NCI-H510A treated with DMSO at 0.1 percent for 48 hours (cell line): ENCODE data around the gene KBTBD12.

Experiments used
- DNase-seq: peaks from one replicate; lab custom pipeline; 2025; lab: John Stamatoyannopoulos, UW

KBTBD12 gene

GRCh38 chr3:127953091-127954035 lies 38.3 kb downstream of the KBTBD12 start:
- DNase-seq: no peak

DNA sequence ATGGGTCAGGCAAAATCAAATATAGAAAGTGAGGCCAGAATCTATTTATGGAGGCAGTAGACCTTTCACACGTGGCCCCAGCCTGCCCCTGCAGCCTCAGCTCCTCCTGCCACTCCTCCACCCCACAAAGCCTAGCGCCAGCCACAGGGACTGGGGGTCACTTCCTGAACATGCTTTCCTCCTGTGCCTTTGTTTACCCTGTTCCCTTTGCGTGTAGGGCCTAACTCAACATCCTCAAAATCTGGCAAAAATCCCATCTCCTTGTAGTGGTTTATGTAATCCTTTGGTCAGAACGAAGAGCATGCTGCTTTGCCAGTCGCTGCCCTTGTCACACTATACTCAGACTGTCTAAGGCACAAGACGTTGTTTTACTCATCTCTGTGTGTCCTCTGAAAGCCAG lies 39.6 kb downstream of the KBTBD12 start:
- no peak for DNase-seq

GRCh38 chr3:127955728-127956127 lies 40.7 kb downstream of the KBTBD12 start:
- no peak for DNase-seq

DNA sequence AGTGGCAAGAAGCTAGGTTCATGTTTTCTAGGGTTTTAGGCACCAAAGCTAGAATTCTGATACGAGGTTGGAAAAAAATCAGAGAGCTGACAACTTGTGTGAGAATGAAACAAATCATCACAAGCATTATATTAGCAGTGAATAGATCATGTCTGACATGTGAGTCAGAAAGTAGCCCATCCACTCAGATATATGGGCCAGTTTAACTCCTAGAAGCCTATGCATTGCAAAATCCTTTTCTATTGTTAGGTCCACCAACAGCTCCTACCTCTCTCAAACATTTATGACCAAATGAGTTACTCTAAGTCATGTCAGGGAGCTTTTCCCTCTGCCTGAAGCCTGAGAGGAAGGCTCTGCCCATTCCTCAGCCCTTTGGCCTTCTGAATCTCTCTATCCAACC lies 44.0 kb downstream of the KBTBD12 start:
- DNase-seq: no peak

DNA sequence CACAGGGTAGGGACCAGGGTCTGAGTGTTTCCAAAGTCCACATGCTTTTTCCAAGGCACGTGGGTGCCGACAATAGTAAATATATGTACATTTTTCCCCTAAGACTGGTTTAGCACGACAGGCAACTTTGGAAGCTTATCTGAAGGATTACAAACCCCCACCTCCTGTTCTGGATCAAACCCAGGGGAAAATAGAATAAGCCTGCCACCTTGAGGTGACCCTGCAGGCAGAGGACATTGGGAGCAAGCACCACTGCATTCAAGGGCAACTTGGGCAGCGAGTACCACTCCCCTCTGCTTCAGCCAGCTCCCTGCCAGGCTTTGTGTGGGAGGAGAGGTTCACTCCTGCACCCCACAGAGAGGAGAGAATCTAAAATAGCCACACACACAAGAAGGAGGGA lies 44.8 kb downstream of the KBTBD12 start:
- DNase-seq: peak; percentile 21

- no peak for DNase-seq
Observed at GRCh38 chr3:127960421-127960965, 45.5 kb downstream of the KBTBD12 start.

GRCh38 chr3:127961124-127961523 lies 46.1 kb downstream of the KBTBD12 start:
- DNase-seq: no peak

DNA sequence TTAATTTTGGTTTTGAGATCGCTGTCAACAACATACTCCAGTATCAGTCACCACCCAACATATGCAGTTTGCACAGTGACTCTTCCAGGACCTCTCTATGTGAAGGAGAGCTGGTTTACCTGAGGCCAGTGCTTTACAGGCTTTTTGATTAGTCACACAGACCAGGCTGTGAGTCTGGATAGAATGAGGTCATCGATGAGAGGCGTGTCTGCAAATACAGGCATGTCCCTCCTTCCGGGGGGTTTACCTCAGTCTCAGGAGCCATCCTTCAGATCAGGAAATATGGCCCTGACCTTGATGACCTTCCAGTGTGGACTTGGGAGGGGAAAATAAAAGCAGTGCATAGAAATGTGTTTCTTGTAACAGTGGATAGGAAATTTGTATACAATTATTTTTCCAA lies 46.9 kb downstream of the KBTBD12 start:
- no peak for DNase-seq

GRCh38 chr3:127962937-127963336 lies 47.9 kb downstream of the KBTBD12 start:
- DNase-seq: no peak

- peak; percentile 76 for DNase-seq
Observed at GRCh38 chr3:127964053-127964452, 49.0 kb downstream of the KBTBD12 start.

GRCh38 chr3:127964816-127965215 lies 49.8 kb downstream of the KBTBD12 start:
- DNase-seq: no peak

DNA sequence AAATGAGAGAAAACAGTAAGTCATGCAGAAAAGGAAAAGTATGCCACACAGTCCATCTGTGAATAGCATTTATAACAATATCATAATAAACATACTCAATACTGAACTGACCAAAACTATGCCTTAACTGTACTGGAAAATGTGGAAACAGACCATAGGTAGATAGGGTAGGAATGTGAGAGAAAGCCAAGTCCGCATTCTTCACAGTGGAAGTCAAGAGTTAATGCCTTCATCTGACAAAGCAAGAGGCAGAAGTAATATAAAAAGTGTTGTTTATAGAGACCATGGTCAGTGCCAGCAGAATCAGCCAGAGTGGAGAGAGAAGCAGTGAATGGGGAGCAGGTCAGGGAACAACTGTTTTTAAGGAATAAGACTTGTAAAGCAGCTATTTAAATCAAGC lies 52.3 kb downstream of the KBTBD12 start:
- no peak for DNase-seq

- peak; percentile 25 for DNase-seq
Observed at GRCh38 chr3:127970966-127971592, 56.0 kb downstream of the KBTBD12 start.

- DNase-seq: no peak
Observed at GRCh38 chr3:127974226-127974625, 59.2 kb downstream of the KBTBD12 start.

DNA sequence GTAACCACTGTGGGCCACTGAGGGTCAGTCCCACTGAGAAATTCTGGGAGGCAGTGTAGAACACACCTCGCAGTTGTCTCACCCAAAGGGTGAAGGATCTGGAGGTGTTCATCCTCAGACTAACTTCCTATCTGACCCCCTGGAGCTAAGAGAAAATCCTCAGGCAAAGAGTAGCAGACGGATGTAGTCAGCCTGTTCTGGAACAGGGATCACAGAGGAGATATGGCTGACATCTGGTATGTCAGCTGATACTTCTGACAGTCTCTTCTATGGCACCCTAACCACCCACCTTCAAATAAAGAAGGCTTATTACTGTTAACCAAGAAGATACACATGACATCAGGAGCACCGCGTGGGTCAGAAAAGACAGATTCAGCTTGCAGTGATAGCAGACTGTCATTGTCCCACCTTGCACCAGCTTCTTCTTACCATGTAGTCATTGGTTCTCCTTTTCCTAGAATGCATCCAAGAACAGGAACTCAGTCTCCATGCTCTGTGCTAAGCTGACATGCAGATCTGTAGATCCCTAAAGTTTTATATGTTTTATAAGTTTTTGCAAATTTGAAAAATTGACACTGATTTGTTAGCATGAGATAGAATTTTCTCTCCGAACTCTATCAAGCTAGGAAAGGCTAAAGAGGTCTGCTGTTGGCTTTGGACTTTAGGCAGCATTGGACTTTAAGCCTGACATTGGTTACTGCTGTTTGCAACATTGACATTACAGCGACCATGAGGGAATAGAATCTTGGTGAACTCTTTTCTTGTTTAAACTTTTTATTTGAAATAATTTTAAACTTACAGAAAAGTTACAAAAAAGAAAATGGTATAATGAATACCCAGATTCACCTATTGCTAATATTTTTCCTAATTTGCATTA lies 60.4 kb downstream of the KBTBD12 start:
- no peak for DNase-seq

GRCh38 chr3:127978636-127979035 lies 63.6 kb downstream of the KBTBD12 start:
- DNase-seq: no peak

- no peak for DNase-seq
Observed at GRCh38 chr3:127979473-127979872, 64.4 kb downstream of the KBTBD12 start.

DNA sequence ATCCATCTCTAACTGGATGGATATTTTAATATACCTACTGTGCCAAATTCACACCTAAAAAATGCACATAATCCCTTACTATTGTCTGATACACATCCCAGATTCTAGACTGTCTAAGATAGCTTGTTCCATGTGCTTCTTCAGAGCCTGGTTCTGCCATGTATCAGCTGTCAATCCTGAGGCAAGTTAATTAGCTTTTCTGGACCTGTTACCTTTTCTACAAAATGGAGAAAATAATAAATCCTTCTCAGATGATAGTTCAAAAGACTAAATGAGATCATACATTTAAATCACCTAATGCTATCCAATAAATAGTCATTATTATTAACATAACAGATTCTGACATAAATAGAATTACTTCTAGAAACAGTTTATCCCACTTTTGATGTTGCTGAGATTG lies 66.1 kb downstream of the KBTBD12 start:
- no peak for DNase-seq

DNA sequence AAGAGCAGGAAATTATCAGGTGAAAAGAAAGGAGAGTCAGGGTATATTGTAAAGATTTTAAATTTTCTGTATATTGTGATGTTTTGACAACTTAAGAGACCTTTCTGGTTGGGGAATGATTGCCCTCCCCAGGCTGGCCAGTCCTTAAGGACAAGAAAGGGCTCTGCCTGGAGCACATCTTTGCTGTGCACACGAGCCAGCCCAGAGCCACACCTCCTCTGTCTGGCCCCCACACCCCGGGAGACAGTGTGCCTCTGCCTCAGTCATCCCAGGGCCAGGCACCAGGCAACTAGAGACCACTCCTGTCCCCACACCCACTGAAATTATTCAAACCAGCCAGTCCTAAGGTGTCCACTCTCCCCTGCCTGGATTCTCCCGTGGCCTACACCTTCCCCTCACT lies 67.1 kb downstream of the KBTBD12 start:
- no peak for DNase-seq

DNA sequence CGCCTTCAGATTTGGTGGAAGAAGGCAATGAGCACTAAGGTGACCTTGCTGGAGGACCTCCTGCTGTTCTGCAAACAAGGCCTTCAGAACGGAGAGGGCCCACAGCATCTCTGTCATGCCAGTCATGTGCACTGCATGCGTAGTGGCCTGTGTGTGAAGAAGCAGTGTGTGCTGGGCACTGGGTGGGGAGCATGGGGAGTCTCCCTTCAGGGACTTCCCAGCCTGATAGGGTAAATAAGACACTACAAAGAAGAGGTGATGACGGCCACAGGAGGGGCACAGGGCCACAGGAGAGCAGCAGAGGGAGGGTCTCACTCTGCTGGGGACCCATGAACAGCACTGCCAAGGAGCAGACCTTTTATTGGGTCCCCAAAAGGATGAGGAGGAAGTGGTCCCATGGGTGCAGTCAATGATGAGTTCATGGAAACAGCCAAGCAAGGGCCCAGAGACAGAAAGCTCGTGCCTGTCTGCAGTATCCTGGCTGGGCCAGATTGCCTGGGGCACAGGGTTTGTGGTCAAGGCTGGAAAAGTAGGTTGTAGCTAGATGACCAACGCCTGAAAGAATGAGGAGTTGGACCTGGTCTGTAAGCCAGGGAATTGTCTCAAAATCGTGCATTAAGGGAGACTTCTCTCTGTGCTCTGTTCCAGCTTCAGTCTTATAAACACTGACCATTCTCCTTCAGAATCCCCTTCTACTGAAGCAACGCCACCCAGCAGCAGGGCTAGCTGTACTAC lies 69.4 kb downstream of the KBTBD12 start:
- no peak for DNase-seq

DNA sequence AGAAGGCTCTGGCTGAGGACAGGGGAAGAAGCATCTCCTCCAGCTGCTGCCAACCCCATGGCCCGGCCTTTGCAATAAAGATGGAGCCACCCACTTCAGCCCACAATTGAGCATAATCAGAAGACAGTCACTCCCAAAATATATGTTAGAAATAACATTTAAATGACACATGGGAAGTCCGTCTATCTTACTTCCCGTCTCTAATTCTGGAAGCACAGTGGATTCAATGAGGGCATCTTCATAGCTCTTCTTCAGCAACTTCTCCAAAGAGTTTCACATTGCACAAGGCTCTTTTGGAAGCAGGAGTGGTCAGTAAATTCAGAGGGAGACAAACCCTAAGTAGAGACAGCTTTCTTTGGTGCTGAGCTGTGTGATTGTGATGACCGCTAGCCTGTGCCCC lies 70.2 kb downstream of the KBTBD12 start:
- DNase-seq: no peak
